ENCODE measurements around the gene CRYBG2. TPM values are rescaled to one million over a fixed set of nuclear protein-coding genes. Genes with fewer than 3 reads are reported as not detected.

The CRYBG2 gene
- total RNA-seq, 2 experiments from 2014 or later = 4.5 to 6.4 TPM

- H3K4me3 Mint-ChIP-seq = no peak overlapping the region
- H3K9me3 Mint-ChIP-seq = no peaks in the 10 kb centered on the region
- intact Hi-C loops (cut with micrococcal nuclease) = loop anchor here (5.0 kb wide), 1 partner anchor 37 kb away; no protein-coding TSS in a partner anchor
- TF ChIP-seq CTCF (IDR thresholded peaks at IDR 0.05) = no peak
- H3K36me3 Mint-ChIP-seq (ENCODE audit: low read depth) = no peaks in the 10 kb centered on the region
- no peak overlapping the region for H3K27ac Mint-ChIP-seq
- DNase-seq (no peak), ATAC-seq (no peak)
- peaks cover 16% of the 10 kb centered on the region for H3K4me1 Mint-ChIP-seq (ENCODE audit: low read depth)
- ChIA-PET POLR2A (interaction anchor here (0.8 to 1.0 kb wide), 2 partner anchors 9 to 11 kb away, joined by 3 to 5 read pairs; no protein-coding TSS in a partner anchor), CTCF (interaction anchor here (1.2 to 1.4 kb wide), 4 partner anchors 9 to 185 kb away, joined by 3 to 8 read pairs (median 4); partner anchors contain the start of gene ZNF593)
- H3K27me3 Mint-ChIP-seq = no peaks in the 10 kb centered on the region
Measured at GRCh38 chr1:26354972-26355371, 1.0 kb upstream of the CRYBG2 start.

DNA sequence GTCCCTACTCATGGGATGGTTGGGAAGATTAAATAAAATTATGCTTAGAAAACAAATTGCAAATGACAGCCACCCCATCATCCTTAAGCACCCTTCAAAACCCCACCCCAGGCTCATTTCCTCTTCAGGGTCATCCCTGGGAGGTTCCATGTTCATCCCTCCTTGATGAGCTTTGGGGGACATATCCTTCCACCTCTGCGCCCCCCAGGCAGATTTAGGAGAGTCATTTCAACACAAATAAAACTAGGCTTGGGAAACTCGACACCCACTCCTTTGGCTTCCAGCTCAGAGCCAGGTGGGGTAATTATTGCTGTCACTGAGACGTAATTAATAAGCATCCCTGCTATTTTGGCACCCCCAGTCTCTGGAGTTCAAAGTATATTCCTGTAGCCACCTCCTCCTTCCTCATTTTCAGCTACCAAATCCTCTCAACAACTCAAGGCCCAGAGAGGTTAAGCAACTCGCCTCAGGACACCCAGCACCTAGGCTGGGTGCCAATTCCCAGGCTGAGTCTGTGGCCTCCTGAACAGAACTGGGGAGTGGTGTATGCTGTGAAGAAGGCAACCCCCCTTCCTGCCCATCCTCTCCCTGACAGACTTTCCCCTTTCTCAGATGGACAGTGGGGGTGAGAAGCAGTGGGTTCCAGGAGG is 595 bp downstream of the CRYBG2 start:
- Mint-ChIP-seq H3K27me3 (no peaks in the 10 kb centered on the region), H3K4me1 (ENCODE audit: low read depth) (peaks cover under 1% of the 10 kb centered on the region), H3K4me3 (no peak overlapping the region), H3K36me3 (ENCODE audit: low read depth) (no peaks in the 10 kb centered on the region), H3K27ac (no peak overlapping the region), H3K9me3 (no peaks in the 10 kb centered on the region)
- POLR2A ChIA-PET = no interaction called here
- no peak for TF ChIP-seq CTCF (IDR thresholded peaks at IDR 0.05)
- CTCF ChIA-PET = interaction anchor here (1.1 to 1.9 kb wide), 2 partner anchors 11 to 69 kb away, joined by 3 to 7 read pairs; no protein-coding TSS in a partner anchor
- DNase-seq = no peak
- intact Hi-C loops (cut with micrococcal nuclease) = no loop called here
- no peak for ATAC-seq

DNA sequence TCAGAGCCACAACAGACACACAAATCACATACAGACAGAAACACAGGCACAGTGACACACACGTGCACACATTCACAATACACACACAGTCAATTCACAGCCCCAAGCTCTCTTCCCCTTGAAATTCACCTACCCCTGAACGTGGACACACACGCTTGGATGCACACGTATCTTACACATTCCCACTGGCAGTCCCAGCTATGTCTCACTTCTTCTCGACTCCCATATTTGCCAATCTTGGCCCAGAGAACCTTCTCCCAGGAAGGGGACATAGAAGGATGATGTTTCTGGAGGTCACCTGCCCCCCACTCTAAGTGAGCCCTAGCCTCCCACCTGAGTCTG is 1.6 kb downstream of the CRYBG2 start:
- H3K4me3 Mint-ChIP-seq = no peak overlapping the region
- no peaks in the 10 kb centered on the region for H3K27me3 Mint-ChIP-seq
- ChIA-PET POLR2A (interaction anchor here (0.6 to 0.7 kb wide), 2 partner anchors 14 to 19 kb away, joined by 3 read pairs; no protein-coding TSS in a partner anchor), CTCF (interaction anchor here (1.0 to 1.9 kb wide), 2 partner anchors 11 to 12 kb away, joined by 3 to 7 read pairs; no protein-coding TSS in a partner anchor)
- intact Hi-C loops (cut with micrococcal nuclease) = no loop called here
- no peak for ATAC-seq
- no peaks in the 10 kb centered on the region for H3K9me3 Mint-ChIP-seq
- DNase-seq = no peak
- H3K4me1 Mint-ChIP-seq (ENCODE audit: low read depth) = no peaks in the 10 kb centered on the region
- H3K27ac Mint-ChIP-seq = no peak overlapping the region
- no peak for TF ChIP-seq CTCF (IDR thresholded peaks at IDR 0.05)
- no peaks in the 10 kb centered on the region for H3K36me3 Mint-ChIP-seq (ENCODE audit: low read depth)

- intact Hi-C loops (cut with micrococcal nuclease) = no loop called here
- no peak for DNase-seq
- H3K4me3 Mint-ChIP-seq = no peak overlapping the region
- no peaks in the 10 kb centered on the region for H3K36me3 Mint-ChIP-seq (ENCODE audit: low read depth)
- ChIA-PET POLR2A (interaction anchor here (0.6 to 0.7 kb wide), 2 partner anchors 14 to 19 kb away, joined by 3 read pairs; no protein-coding TSS in a partner anchor), CTCF (interaction anchor here (1.0 to 2.3 kb wide), 4 partner anchors 10 to 13 kb away, joined by 3 to 7 read pairs (median 4); no protein-coding TSS in a partner anchor)
- H3K27ac Mint-ChIP-seq = no peak overlapping the region
- H3K4me1 Mint-ChIP-seq (ENCODE audit: low read depth) = no peaks in the 10 kb centered on the region
- no peaks in the 10 kb centered on the region for H3K27me3 Mint-ChIP-seq
- no peaks in the 10 kb centered on the region for H3K9me3 Mint-ChIP-seq
- no peak for ATAC-seq
- no peak for TF ChIP-seq CTCF (IDR thresholded peaks at IDR 0.05)
Measured at GRCh38 chr1:26351590-26352337, 2.2 kb downstream of the CRYBG2 start.
